ENCODE results near the gene SH3RF3.

SH3RF3 gene

GRCh38 chr2:109438773-109439389 lies 309.9 kb downstream of the SH3RF3 start:
- DNase-seq: peak; percentile 28

- DNase-seq: no peak
Observed at GRCh38 chr2:109439390-109439786, 310.4 kb downstream of the SH3RF3 start.

- no peak for DNase-seq
Observed at GRCh38 chr2:109439986-109440385, 311.0 kb downstream of the SH3RF3 start.

GRCh38 chr2:109440499-109441156 lies 311.6 kb downstream of the SH3RF3 start:
- DNase-seq: no peak

- no peak for DNase-seq
Observed at GRCh38 chr2:109442715-109443319, 313.8 kb downstream of the SH3RF3 start.

DNA sequence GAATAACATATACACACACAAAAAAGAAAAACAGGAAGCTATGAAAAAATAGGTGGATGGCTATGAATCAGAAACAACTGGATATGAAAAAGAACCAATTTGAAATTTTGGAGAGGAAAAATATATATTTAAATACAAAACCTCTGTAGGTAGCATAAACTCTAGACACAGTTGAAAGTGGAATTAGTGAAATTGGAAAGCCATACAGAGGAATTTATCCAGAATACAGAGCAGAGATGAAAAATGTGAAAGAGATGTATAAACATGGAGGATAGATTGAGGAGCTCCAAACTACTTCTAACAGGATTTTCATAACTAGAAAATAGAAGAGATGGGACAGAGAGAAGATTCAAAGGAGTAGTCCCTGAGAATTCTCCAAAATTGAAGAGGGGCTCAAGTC lies 315.9 kb downstream of the SH3RF3 start:
- no peak for DNase-seq

GRCh38 chr2:109446278-109447131 lies 317.5 kb downstream of the SH3RF3 start:
- DNase-seq: no peak

DNA sequence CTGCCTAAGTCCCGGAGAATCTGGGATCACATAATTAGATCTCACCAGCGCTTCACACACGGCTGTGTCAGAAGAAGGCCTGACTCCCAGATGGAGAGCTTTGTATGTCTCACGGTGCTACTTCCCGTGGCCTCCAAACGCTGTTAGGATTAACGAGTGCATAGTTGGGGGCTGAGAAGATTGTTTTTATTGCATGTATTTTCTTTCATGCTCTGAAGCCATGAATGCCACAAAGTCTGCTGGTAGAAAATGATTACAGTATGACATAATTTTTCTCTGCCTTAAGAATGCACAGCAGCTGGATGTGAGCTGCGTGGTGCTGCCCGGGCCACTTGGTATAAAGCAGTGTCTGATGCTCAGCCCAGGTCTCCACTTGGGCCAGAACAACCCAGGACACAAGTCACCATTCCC lies 318.3 kb downstream of the SH3RF3 start:
- DNase-seq: peak; percentile 98

DNA sequence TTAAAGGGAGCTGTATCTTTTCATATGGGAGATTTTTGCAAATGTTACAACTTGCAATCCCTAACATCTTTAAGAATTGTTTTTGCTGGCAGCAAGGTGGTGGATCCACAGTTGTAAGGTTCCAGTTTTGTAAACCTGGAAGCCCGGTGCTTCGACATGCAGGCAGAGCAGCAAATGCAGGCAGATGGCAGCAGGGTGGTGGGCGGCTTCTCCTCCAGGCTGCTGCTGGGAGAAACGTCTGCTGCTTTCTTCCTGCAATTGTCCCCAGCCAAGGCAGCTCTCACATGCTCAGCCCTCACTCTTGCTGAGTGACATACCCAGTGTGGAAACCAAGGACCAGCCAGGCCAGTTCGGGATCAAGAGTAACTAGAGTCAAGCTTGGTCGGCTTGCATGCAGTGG lies 318.8 kb downstream of the SH3RF3 start:
- no peak for DNase-seq

- no peak for DNase-seq
Observed at GRCh38 chr2:109448207-109448606, 319.2 kb downstream of the SH3RF3 start.

- peak; percentile 39 for DNase-seq
Observed at GRCh38 chr2:109448946-109449788, 320.2 kb downstream of the SH3RF3 start.

- no peak for DNase-seq
Observed at GRCh38 chr2:109450574-109451273, 321.7 kb downstream of the SH3RF3 start.

DNA sequence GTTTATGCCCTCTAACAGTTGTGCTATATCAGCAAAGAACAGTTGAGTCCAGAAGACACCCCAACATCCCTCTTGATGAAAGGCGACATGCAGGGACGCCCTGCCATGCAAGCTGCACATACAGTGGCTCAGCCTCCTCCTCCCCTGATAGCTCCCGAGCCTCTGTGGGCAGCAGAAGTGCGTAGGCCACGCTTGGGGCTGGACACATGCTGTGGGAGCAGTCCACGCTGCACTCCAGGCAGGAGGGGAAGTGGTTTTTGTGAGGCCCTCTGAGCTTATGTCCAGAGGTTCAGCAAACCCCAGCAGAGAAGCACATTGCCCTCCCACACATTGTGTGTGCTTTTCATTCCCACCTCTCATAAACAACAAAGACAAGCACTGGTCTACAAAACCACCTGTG lies 322.7 kb downstream of the SH3RF3 start:
- DNase-seq: no peak

DNA sequence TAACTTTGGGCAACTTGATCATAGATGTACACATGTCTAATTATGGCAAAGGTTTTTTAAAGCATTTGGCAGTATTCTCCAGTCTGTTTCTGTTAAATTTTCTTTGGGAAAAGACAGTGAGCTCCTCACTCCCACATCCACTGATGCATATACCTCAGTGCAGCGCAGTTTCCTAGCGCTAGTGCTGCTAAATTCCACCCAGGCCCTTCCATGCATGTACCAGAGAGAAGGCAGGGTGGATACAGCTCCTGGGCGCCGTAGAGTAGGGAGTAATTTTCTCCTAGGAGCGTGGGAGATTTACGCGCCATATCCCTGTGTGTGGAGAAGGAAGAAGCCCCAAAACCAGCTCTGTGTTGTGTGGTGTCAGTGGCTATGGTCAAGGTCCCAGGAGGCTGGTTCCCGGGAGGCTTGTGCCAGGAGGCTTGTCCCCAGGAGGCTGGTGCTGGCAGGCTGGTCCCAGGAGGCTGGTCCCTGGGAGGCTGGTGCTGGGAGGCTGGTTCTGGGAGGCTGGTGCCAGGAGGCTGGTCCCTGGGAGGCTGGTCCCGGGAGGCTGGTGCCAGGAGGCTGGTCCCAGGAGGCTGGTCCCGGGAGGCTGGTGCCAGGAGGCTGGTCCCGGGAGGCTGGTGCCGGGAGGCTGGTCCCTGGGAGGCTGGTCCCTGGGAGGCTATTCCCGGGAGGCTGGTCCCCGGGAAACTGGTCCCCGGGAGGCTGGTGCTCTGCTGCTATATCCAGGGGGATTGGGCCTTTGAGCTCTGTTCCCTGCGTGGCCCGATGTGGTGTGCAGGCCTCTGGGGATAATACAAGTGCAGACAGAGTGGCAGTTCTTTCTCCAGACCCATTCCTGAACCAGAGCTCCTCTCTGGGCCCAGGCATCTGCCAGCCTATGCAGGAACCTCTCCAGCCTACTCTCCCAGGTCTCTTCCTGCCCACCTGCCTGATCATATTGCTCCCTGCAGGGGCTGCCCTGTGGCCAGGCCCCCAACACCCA lies 323.6 kb downstream of the SH3RF3 start:
- DNase-seq: no peak

- DNase-seq: no peak
Observed at GRCh38 chr2:109453371-109453995, 324.5 kb downstream of the SH3RF3 start.

GRCh38 chr2:109454304-109454703 lies 325.3 kb downstream of the SH3RF3 start:
- no peak for DNase-seq

DNA sequence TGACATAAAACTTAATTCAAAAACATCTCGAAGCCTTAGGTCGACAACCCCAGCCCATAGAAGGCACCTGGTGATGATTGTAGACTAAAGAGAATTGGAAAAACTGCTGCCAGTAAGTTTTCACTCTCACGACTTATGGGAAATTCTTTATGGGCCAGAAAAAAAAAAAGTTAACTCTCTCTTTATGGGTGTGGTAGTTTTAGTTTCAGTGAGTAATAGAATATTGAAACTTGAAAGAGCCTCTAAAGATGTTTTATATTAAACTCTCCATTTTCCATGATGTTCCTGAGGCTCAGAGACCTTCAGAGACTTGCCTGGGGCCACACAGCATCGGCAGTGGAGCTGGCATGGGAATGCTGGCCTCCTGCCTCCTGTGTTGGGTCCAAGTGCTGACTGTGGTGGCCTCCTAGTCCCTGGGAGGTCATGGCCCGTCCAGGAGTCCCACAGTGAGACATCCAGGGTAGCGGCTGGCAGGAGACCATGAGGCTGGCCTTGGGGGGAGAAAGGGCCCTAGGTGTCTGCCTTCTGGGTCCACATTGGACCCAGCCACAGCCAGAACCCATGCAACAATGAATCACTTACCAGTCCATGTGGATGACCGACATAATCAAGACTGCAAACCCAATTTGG lies 325.9 kb downstream of the SH3RF3 start:
- DNase-seq: no peak

DNA sequence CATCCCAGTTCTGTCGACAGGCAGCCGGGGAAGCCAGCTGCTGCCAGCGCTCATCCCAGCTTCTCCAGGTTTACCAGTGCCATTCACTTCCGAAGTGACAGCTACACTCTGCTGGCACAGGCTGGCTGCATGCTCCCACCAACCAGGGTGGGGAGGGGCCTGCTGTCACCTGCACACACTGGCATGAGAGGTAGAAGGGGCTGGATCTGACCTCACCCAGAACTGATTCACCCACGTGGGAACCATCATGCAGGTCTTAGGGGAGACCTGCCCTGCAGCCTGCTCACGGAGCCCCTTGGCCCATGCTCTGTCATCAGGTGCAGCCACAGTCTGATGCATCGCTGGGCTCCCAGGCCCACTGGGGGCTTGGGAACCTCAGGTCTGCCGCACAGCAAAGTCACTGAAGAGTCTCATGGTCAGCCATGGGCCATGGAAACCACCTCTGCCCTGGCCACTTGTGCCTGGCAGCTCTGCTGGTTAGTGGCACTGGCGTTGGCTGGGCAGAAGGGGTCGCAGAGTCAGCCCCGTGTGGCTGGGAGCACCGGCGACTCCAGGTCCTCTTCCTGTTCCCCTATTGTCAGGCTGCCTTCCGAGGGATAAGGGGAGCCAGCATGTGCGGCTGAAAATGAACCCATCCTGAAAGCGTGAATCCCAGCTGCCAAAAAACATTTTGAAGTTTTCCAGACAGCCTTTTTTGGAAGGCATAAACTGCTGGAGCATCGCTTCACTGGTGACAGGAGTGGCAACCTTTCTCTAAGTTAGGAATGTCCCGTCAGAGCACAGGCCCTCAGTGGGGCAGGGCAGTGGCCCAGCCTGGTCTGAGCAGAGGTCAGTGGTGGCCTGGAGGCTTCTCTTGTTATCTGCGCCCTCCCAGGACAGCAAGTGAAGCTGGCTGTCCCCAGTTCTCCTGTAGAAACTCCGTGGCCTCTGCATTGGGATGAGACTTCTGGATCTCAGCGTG lies 327.0 kb downstream of the SH3RF3 start:
- no peak for DNase-seq

Data from fibroblast of skin of scalp (primary cell).